H9 (cell line): Measurements from ENCODE around the gene DYRK1A. TPM values are rescaled to one million over a fixed set of nuclear protein-coding genes. Genes with fewer than 3 reads are reported as not detected.

Source experiments
- DNase-seq: peaks from one replicate; pipeline ENCODE4 v3.0.0-alpha.2; 2017
- H2AFZ ChIP-seq: one replicate; pipeline ENCODE4 v1.6.1; 2013; ENCODE audit warnings: mild to moderate bottlenecking, low read length, control low read depth, moderate library complexity
- H2AK5ac ChIP-seq: 2 replicates; pipeline ENCODE4 v1.6.1; 2013; ENCODE audit warnings: low read length, control low read depth, mixed read lengths; ENCODE audit not compliant: insufficient read length
- H2BK120ac ChIP-seq: one replicate; pipeline ENCODE4 v1.6.1; 2013; ENCODE audit warnings: low read depth, mild to moderate bottlenecking, low read length, control low read depth, inconsistent platforms; ENCODE audit not compliant: poor library complexity, severe bottlenecking
- H2BK12ac ChIP-seq: 2 replicates; pipeline ENCODE4 v1.6.1; 2013; ENCODE audit warnings: low read length, control low read depth, mixed read lengths, low read depth; ENCODE audit not compliant: insufficient read length
- H2BK15ac ChIP-seq: 2 replicates; pipeline ENCODE4 v1.6.1; 2013; ENCODE audit warnings: low read depth, low read length, control low read depth
- H2BK20ac ChIP-seq: one replicate; pipeline ENCODE4 v1.6.1; 2013; ENCODE audit warnings: low read depth, mild to moderate bottlenecking, low read length, control low read depth, inconsistent platforms; ENCODE audit not compliant: poor library complexity, severe bottlenecking
- H2BK5ac ChIP-seq: 2 replicates; pipeline ENCODE4 v1.6.1; 2013; ENCODE audit warnings: low read length, control low read depth, mixed read lengths; ENCODE audit not compliant: insufficient read length
- H3K14ac ChIP-seq: 2 replicates; pipeline ENCODE4 v1.6.1; 2013; ENCODE audit warnings: low read length, control low read depth; ENCODE audit not compliant: insufficient read depth
- H3K18ac ChIP-seq: 2 replicates; pipeline ENCODE4 v1.6.1; 2013; ENCODE audit warnings: low read depth, mild to moderate bottlenecking, mixed read lengths, low read length, control low read depth; ENCODE audit not compliant: insufficient read length
- H3K23ac ChIP-seq: 2 replicates; pipeline ENCODE4 v1.6.1; 2013; ENCODE audit warnings: low read length, control low read depth, mixed read lengths, low read depth; ENCODE audit not compliant: insufficient read length
- H3K23me2 ChIP-seq: 2 replicates; pipeline ENCODE4 v1.6.1; 2013; ENCODE audit warnings: low read depth, mild to moderate bottlenecking, mixed read lengths, low read length, control low read depth; ENCODE audit not compliant: insufficient read length, poor library complexity, severe bottlenecking
- H3K27ac ChIP-seq: 2 replicates; pipeline ENCODE4 v1.5.1; 2013; ENCODE audit warnings: low read length, control low read depth, mixed read lengths, low read depth; ENCODE audit not compliant: insufficient read length
- H3K27me3 ChIP-seq: 2 replicates; pipeline ENCODE4 v1.6.1; 2013; ENCODE audit warnings: low read length, control low read depth, inconsistent platforms; ENCODE audit not compliant: insufficient read depth
- H3K4ac ChIP-seq: 2 replicates; pipeline ENCODE4 v1.6.1; 2013; ENCODE audit warnings: low read depth, mild to moderate bottlenecking, control low read depth, inconsistent platforms, low read length, moderate library complexity
- H3K4me1 ChIP-seq: 2 replicates; pipeline ENCODE4 v1.6.1; 2013; ENCODE audit warnings: low read length, control low read depth, inconsistent platforms; ENCODE audit not compliant: insufficient read depth
- H3K4me2 ChIP-seq: 2 replicates; pipeline ENCODE4 v1.6.1; 2013; ENCODE audit warnings: low read length, control low read depth, mixed read lengths; ENCODE audit not compliant: insufficient read length, insufficient read depth
- H3K56ac ChIP-seq: 2 replicates; pipeline ENCODE4 v1.6.1; 2013; ENCODE audit warnings: low read depth, mild to moderate bottlenecking, mixed read lengths, low read length, control low read depth; ENCODE audit not compliant: insufficient read length
- H3K79me1 ChIP-seq: 2 replicates; pipeline ENCODE4 v1.6.1; 2013; ENCODE audit warnings: low read depth, mild to moderate bottlenecking, moderate library complexity, low read length, control low read depth, inconsistent platforms; ENCODE audit not compliant: insufficient read depth, poor library complexity, severe bottlenecking
- H3K79me2 ChIP-seq: 2 replicates; pipeline ENCODE4 v1.6.1; 2013; ENCODE audit warnings: low read length, control low read depth, inconsistent platforms; ENCODE audit not compliant: insufficient read depth
- H3K9ac ChIP-seq: 2 replicates; pipeline ENCODE4 v1.6.1; 2013; ENCODE audit warnings: low read length, control low read depth, mixed read lengths; ENCODE audit not compliant: insufficient read length; ENCODE audit errors: extremely low read depth
- H3K9me3 ChIP-seq: one replicate; pipeline ENCODE4 v1.6.1; 2013; ENCODE audit warnings: low read depth, low read length, inconsistent platforms; ENCODE audit not compliant: control insufficient read depth
- H3T11ph ChIP-seq: one replicate; pipeline ENCODE4 v1.6.1; 2013; ENCODE audit warnings: mild to moderate bottlenecking, low read length, control low read depth, inconsistent platforms
- H4K20me1 ChIP-seq: one replicate; pipeline ENCODE4 v1.6.1; 2013; ENCODE audit not compliant: control insufficient read depth, insufficient read length, insufficient read depth
- H4K5ac ChIP-seq: 2 replicates; pipeline ENCODE4 v1.6.1; 2013; ENCODE audit warnings: low read depth, mild to moderate bottlenecking, mixed read lengths, low read length, control low read depth; ENCODE audit not compliant: insufficient read length
- H4K8ac ChIP-seq: replicated peaks from 2 replicates; pipeline ENCODE4 v1.6.1; 2013; ENCODE audit warnings: low read length, control low read depth, mixed read lengths, low read depth; ENCODE audit not compliant: insufficient read length
- H4K91ac ChIP-seq: 2 replicates; pipeline ENCODE4 v1.6.1; 2013; ENCODE audit warnings: low read depth, mild to moderate bottlenecking, moderate library complexity, mixed read lengths, low read length, control low read depth; ENCODE audit not compliant: insufficient read length
- H3K27ac Mint-ChIP-seq, 3 experiments: 2 replicates in 2 of 3; 3 replicates in 1 of 3; pipeline ENCODE4 v1.8.0; 2020 to 2021; ENCODE audit warnings: mixed read lengths in 3 of 3, mild to moderate bottlenecking in 1 of 3, moderate library complexity in 1 of 3
- H3K27me3 Mint-ChIP-seq: 2 replicates; pipeline ENCODE4 v1.8.0; 2021; ENCODE audit warnings: low read depth, mild to moderate bottlenecking, moderate library complexity, mixed read lengths
- H3K36me3 Mint-ChIP-seq, 3 experiments: 2 replicates in 2 of 3; 3 replicates in 1 of 3; pipeline ENCODE4 v1.8.0; 2020 to 2021; ENCODE audit warnings: low read depth in 3 of 3, mixed read lengths in 3 of 3; ENCODE audit not compliant: insufficient read depth in 1 of 3
- H3K4me1 Mint-ChIP-seq, 2 experiments: 2 replicates each; pipeline ENCODE4 v1.8.0; 2020; ENCODE audit warnings: mixed read lengths in 2 of 2
- H3K4me3 Mint-ChIP-seq, 2 experiments: 2 replicates in 1 of 2; 3 replicates in 1 of 2; pipeline ENCODE4 v1.8.0; 2020 to 2021; ENCODE audit warnings: mild to moderate bottlenecking in 2 of 2, mixed read lengths in 2 of 2, moderate library complexity in 1 of 2
- H3K9me3 Mint-ChIP-seq, 2 experiments: 2 replicates in 1 of 2; 3 replicates in 1 of 2; pipeline ENCODE4 v1.8.0; 2020; ENCODE audit warnings: mild to moderate bottlenecking in 2 of 2, mixed read lengths in 2 of 2, moderate library complexity in 1 of 2
- CTCF ChIP-seq: fragments of 200-600 bp; sonication (generic); conservative IDR thresholded peaks from 3 replicates; pipeline ENCODE4 v1.8.0; 2021; ENCODE audit warnings: antibody characterized with exemption, mild to moderate bottlenecking
- WGBS: extraction: QIAGEN DNeasy Blood & Tissue Kit; methylation state at CpG from one replicate; pipeline ENCODE4 v1.1.7; 2013; ENCODE audit warnings: missing lambda C conversion rate, low lambda C conversion rate, mixed read lengths; ENCODE audit not compliant: insufficient read length; ENCODE audit errors: extremely low coverage; 5-methylcytosine and 5-hydroxymethylcytosine counted together
- total RNA-seq: library from RNA; stranded (reverse); gene quantifications from 2 replicates; pipeline ENCODE4 v1.2.1, GENCODE V29; 2021

The DYRK1A gene
- total RNA-seq, 1 experiment from 2014 or later, result 73.6 TPM

GRCh38 chr21:37568415-37568814 is 201.8 kb downstream of the DYRK1A start:
- Histone ChIP-seq H3K4ac (no peak overlapping the region), H3K23ac (no peak overlapping the region), H2BK15ac (no peak overlapping the region), H4K91ac (no peak overlapping the region), H2BK12ac (no peak overlapping the region), H3K79me2 (no peaks in the 10 kb centered on the region), H2BK120ac (no peak overlapping the region), H4K5ac (no peak overlapping the region), H2BK5ac (no peak overlapping the region), H2BK20ac (no peak overlapping the region), H3K18ac (no peak overlapping the region), H3K23me2 (peaks cover 3% of the 10 kb centered on the region), H3K4me1 (peaks cover 4% of the 10 kb centered on the region; the same call in 1 of the 2 replicates), H4K20me1 (peaks cover 2% of the 10 kb centered on the region), H3K79me1 (no peaks in the 10 kb centered on the region), H3T11ph (no peak overlapping the region), H2AFZ (no peak overlapping the region), H3K9ac (no peak overlapping the region), H4K8ac (no peak overlapping the region), H3K14ac (no peak overlapping the region), H2AK5ac (no peak overlapping the region), H3K27me3 (no peaks in the 10 kb centered on the region), H3K27ac (no peak overlapping the region), H3K9me3 (no peaks in the 10 kb centered on the region), H3K4me2 (no peak overlapping the region), H3K56ac (no peak overlapping the region)
- DNase-seq, result no peak
- no peak for TF ChIP-seq CTCF
- Mint-ChIP-seq H3K4me1 (peaks cover 14 to 21% of the 10 kb centered on the region in 2 experiments), H3K27ac (no peak overlapping the region; a peak in 1 of 7 replicates), H3K4me3 (no peak overlapping the region), H3K9me3 (no peaks in the 10 kb centered on the region), H3K36me3 (no peaks in the 10 kb centered on the region; a peak in 1 of 7 replicates), H3K27me3 (peaks cover 5% of the 10 kb centered on the region)
- WGBS, result no CpG with 5 or more reads among the region's 6 CpGs
